ENCODE measurements around the gene USP47. TPM values are rescaled to one million over a fixed set of nuclear protein-coding genes. Genes with fewer than 3 reads are reported as not detected.

The USP47 gene
- total RNA-seq, 1 donor from 2014 or later = 81.0 TPM

DNA sequence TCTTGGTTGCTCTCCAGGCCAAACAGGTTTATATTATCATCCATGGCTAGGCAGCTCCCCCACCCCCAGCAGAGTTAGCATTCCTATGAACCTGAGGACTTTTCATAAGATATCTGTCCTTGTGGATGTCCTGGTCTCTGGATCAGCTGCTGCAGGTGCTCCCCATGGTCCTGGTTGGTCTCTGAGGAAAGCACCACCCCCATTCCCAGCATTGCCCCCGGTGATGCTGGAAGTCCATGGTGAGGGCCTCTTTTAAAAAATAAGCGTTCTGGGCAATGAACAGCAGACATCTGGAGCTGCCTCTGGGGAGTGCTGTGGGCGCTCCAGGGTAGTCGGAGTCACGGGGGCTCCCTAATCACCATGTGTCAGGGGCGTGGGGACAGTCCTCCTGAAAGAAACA is 140.1 kb downstream of the USP47 start:
- DNase-seq (ENCODE audit: low spot score) = no peak

DNA sequence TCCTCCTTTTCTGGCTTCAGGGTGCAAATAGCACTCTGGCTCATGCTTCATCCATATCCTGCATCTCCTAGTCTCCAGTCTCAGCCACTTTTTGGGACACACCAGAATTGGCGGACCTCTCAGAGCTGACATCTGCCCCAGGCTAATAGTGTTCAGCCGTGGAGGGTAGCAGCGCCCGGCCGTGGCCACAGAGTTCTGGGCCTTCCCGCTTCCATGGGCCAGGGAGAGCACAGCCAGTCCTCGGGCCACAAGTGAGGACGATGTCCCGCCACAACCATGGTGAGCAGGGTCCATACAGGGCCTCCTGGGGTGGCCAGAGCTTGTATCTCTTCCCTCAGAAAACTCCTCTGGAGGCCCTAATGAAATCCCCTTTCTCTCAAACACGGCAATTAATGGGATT is 140.7 kb downstream of the USP47 start:
- DNase-seq (ENCODE audit: low spot score) = no peak

DNA sequence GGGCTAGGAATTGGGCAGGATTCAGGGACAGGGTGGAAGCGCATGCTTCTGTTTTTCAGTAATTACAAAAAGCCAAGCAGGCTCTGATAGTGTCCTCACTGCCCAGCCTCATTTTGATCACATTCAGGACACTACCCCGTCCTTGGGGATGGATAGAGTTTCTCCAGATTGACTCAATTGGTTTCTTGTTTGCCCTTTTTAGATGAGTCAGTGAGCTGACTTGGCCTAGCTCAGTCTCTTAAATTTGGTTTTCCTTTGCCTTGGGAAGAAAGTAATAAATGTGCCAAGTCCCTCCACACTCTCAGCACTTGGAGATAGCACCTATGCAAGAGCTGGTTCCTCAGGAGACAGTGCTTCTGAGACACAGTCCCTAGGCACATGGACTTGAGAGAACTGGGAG is 141.2 kb downstream of the USP47 start:
- DNase-seq (ENCODE audit: low spot score) = no peak

DNA sequence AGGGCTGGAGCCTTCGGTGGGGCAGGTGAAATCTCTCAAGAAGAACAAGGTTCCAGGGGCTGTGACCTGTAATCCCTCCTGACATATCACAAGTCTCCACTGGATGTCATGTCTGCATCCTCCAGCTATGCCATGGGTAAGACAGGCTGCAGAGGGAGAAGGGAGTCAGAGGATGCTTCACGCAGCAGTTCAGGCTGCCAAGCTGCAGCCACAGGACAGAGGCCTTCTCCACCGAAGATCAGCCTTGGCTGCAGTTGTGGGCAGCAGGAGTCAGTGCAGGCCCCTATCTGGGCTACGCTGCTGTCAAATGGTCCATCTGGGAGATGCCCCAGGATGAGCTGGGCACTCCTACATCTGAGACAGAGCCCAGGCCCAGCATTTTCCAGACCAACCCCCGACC is 141.7 kb downstream of the USP47 start:
- no peak for DNase-seq (ENCODE audit: low spot score)

DNA sequence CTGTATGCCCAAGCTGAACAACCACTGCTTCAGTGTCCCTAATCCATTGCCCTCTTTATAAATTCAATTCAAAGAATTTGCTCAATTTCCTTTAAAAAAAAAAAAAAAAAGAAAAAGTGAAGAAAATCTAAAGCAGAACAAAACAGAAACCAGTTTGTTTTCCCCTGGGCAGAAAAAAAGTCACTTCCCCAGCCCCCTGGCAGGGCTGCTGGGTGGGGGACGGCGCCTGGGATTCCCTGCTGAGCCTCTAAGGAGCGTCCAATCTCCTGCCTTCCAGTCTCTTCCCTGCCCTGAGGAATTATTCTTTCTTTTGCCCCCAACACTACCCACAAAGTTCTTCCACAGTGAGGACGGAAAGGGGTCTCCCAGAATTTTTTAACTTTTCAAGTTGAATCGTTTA is 142.8 kb downstream of the USP47 start:
- no peak for DNase-seq (ENCODE audit: low spot score)

DNA sequence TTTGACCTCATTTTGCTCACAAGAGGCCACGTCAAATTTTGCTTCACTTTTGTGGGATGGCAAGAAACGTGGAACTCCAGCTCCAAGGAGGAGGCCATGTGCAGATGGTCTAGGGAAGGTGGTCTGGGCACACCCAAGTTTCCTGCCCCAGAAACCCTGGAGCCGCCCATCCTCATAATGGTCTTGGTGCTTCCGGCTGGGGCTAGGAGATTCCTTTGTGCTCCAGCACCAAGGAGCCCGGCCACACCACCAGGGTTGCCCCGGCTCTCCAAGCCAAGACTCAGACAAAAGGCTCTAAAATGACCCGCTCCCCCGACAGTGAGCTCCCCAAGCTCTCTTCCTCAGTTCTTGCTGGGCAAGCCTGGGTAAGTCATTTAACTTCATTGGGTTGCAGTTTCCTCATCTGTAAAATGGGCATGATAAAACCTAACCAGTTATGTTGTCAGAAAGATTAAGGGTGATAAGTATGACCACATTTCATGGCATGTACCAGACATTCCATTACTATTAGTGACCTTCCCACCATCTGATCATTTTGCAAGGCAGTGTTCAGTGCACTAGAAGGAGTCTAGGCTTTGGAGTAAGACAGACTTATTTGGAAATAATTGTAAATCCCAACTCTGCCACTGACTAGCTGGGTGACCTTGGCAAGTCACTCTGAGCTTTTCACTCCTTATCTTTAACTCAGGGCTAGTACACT is 143.4 kb downstream of the USP47 start:
- DNase-seq (ENCODE audit: low spot score) = no peak

DNA sequence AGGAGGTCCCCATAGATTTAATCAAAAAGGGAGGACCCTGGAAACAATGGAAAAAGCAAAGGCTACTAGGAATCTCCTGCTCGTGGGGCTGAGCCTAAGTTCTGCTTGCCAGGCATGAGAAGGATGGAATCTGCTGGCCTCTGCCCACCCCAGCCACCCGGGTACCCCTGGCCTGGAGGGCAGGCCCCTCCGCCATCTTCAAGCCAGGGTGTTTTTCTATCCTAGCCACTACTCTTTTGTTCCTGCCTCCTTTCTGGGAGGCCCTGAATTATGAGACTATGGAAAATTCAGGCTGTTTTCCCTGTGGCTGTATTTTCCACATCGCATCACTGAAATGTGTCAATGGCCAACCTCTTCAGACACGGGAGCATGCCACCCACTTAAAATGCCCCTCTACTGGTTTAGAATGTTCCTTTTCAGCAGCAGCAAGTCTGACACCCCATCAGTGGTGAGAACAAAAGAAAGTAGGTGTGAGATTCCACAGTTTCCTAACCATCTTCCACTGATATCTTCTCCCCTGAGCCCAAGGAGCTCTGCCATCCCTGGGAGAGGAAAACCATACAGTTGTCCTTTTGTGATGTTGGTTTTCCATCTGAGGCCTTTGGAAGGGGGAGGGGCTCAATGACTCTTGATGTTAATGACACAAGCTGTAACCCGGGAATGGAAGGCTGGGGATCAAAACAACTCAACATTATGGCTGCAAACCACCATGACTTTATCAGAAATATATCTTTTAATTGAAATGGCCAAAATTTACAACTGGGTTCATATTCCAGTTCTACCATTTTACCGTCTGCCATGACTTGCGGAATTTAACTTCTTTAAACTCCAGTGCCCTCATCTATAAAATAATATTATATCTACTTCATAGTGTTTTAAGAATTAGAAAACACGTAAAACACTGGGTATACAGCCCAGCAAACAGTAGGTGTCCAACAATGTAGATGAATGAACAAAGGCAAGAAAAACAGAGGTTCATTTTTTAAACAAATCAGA is 144.5 kb downstream of the USP47 start:
- no peak for DNase-seq (ENCODE audit: low spot score)

DNA sequence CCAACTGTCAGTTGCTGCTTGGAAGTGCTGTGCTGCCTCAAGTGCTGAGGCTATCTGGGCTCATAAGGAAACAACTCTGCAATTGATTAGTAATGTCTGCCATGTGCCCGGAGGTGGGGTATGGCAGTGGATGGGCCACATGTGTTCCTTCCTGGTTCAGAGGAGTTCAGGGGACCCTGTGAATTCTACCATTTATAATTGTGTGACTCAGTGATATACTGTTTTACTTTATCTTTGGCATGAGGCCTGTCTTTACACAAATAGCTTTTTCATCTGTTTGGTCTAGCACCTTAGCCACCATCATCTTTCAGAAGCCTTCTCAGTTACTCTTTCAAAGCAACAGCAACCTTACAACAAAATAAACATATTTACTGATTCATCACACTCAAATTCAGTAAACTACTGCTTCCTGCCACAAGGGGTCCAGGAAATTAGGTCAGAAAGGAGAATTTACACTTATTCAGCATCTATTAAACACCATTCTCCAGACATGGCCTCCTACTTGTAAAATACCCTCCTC is 145.8 kb downstream of the USP47 start:
- no peak for DNase-seq (ENCODE audit: low spot score)

DNA sequence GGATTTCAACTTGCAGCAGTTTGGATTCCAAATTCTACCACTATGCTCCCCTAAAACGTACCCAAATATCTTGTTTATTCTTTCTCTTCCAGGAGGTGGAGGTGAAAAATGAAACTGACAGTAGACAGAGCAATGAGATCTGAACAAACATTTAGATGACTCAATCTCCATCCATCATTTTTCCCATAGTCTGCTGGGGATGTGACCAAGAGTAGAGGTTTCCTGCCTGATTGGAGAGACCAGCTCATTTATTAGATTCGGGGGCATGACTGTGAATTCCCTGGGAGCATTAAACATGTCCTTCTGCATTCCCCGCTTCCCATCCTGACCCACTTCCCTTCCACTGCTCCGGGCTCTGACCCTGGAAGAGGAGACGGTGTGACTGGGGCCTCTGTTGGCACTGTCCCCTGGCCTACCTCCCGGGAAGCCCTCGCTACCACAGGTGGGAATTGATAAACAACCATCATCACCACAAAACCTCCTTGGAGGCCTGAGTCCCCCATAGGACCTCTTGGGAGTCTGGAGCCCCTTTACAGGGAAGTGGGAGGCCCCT is 146.4 kb downstream of the USP47 start:
- peak; percentile 39 for DNase-seq (ENCODE audit: low spot score)

DNA sequence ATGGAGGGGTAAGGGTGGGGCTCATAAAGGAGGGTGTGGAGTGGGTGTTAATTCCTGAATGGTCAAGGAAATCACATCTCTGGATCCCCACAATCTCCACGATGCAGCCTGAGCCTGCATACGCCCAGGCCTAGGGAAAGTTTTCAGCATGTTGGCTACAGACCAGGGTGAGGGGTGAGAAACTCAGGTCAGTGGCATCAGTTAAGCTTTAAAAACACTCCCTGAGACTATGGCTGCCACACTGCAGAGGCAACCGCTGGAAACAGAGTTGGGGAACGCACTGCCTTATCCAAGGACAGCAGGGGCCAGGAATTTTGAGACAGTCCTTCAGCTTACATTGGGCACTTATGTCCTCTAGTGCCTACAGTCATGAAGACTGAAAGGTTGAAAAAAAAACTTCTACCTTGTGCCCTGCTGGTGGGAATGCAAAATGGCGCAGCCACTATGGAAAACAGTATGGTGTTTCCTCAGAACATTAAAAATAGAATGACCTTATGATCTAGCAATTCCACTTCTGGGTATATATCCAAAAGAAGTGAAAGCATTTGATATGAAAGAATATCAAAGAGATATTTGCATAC is 147.0 kb downstream of the USP47 start:
- no peak for DNase-seq (ENCODE audit: low spot score)

DNA sequence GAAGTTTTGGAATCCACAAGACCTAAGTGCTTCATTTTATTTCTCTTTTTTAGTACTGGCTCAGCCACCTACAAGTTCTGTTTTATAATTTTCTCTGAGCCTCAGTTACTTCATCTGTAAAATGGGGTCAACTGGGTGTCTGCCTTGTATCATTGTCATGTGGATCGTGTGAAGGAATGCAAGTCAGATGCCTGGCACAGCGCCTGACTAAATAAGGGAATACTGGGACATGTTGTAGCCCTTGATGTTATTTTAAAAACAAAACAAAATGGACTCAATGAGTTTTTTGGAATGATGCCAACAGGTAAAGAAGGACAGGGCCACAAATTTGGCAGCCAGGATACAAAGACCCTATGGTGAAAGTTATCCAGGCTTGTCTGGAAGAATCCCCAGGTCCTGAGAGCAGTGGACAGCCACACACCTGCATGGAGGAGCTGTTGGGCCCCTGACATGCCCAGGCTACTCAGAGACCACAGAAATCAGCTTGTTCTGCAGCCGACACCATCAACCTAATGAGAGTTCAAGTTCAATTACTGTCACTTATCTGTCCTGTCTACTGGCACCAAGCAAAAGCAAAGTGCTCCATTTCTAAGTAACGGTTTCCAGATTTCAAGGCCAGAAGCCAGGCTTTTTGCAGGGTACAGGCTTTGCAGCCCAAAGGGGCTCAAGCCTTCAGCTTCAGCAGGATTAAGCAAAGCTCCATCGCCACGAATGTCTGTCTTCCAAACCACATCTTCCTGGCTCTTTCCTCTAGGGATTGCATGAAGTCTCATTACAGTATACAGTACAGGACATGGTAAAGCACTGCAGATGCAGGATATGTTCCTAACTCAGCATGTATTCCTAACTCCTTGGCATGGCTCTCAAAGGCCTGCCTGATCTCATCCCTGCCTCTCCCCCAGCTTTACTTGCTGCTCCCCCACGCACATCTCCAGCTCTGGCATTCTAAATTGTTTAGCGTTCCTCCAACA is 148.3 kb downstream of the USP47 start:
- DNase-seq (ENCODE audit: low spot score) = peak; percentile 22

DNA sequence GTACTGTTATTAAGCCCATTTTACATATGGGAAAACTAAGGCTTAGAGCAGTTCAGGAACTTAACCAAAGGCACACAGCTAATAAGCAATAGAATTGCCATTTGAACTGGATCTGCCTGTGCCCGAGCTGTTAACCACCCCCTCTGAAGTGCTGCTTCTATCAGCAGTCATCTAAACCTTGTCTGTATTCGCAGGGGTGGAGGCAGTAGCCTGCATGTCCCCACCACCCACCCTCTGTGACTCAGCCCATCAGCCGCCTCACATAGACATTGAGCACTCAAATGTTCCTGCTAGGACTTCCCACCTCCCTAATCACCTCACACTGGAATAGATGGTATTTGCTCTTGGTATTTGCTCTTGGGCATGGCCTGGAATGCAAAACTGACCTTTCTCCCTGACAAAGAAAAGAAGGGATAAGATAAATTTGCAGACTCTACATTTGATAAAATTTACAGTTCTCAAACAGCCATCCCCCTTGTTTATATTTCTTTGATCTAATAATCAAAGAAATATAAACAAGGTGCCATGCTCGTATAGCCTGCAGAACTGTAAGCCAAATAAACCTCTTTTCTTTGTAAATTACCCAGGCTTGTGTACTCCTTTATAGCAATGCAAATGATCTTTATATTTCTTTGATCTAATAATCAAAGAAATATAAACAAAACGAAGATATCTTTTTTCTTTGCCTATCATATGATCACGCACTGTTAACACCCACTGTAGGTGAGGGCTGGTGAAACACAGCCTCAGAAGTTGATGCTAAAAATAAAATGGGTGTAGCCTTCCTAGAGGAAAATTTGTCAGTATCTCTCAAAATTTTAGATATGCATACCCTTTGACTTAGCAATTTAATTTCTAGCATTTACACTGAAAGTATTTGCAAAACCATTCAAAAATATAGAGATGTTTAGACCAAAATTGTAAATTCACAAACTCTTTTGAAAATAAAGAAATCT is 150.8 kb downstream of the USP47 start:
- no peak for DNase-seq (ENCODE audit: low spot score)

DNA sequence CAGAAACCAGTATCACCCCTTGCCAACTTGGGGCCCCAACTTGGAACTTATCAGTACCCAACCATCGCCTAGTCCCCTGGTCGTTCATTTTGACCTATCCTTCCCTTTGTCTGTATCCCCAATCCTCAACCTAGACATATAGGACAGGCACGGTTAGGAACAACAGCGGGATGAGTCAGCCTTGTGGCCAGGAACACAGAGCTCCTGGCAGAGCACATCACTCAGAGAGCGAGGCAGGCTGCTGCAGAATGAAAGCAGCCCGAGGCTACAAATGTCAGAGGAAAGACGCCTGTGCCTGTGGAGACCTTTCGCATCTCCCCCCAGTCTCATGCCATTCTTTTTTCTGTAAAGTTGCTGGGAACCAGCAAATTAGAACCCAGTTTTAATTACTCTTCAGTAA is 152.1 kb downstream of the USP47 start:
- no peak for DNase-seq (ENCODE audit: low spot score)

DNA sequence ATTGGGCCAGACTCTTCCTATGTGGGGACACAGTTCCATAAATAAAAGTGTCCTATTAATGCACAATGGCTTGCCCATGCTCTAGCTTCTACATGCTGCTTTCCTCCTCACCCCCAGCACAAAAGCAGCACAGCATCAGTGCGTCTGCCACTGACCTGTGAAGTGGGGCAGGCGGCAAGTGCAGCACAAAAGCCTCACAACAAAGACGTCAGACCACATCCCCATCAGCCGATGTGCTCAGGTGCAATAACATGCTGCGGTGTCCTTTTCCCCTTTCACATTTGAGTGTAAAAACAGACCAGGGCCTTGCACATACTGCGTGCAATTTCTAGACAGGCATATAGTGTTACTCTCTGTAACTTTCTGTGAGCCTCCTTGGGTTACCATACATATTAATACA is 153.8 kb downstream of the USP47 start:
- no peak for DNase-seq (ENCODE audit: low spot score)

DNA sequence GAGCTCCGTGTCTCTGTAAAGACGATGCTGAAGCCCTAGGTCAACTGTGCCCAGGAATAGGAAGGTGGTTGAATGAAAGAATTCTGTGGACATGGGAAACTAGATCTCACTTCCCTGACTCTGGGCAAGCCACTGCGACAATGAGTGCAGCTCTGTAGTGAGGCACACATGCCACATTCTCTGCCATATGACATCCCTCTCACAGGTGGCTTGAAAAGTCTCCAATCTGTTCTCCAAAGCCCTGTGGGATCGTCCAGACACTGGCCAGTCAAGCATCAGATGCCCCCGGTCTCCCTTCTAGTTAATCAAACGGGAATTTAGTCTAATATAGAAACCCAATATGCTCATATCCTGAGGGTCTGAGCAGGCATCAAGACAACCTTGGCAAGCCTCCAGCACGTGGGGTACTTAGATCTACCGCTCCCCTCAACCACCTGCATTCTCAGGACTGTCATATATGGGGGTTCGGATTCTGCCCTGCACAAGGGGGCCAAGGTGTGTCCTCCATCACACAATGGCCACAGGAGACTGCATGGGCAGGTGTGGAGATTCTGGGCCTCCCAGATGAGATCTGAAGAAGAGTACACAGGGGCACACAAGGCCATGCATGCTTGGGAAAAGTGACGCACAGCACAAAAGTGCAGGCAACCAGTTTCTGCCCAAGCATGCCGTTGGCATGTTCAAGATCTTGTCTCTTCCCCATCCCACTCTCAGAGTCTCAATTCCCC is 154.7 kb downstream of the USP47 start:
- DNase-seq (ENCODE audit: low spot score) = no peak

DNA sequence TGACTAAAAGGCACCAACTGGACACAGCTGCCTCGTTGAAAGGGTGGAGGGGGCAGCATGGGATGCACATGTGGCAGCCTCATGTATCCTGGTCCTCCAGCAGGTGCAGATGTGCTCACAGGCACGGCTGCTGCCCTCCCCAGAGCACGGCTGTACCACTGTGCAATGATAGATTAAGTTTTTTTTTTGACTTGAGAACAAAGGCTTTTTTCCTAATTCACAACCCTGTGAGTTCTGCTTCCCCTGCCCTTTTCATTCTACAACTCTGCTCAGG is 155.2 kb downstream of the USP47 start:
- DNase-seq (ENCODE audit: low spot score) = no peak

DNA sequence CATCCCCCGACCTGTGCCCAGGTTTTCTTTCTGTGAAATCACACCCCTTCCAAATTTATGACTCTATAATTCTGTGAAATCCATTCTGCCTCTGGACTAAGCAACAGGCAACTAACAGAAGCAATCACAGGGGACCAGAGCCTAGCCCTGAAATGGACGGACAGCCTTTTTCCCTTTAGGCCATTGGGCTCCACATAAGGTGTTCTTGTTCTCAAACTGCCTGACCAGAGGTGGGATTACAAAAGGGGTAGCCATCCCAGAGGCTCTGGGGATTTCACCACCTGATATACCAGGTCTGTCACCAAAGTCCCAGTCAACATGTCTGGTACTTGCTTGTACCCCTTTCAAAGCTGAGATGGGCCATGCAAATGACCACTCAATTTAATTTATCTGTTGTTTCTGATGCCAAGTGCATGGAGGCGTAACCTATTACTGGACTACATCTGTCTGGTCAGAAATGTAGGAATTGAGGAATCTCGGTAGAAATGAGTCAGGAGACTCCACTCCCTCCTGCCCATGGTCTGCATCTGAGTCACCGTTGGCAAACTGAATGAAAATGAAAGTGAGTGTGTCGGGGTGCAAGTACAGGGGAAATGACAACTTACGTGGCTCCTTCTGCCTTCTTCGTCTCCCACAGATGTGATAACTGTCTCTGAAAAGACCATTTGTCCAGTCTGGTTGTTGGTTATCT is 156.5 kb downstream of the USP47 start:
- no peak for DNase-seq (ENCODE audit: low spot score)

DNA sequence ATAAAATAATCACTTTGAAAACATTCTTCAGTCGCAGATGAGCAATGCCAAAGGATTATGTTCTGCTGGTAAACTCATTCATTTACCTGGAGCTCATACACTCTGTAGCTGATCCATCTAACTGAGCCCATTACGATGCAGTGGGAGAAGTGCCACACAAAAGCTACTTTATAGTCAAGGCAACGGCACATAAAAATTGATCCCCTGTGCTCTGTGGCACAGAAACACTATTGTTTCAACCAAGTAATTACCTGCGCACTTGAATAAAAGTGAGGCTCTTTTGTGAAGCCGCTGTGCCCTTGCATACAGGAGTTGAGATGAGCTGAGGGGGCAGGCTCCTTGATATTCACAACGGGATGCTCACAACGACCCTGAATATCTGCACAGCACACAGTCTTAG is 159.4 kb downstream of the USP47 start:
- DNase-seq (ENCODE audit: low spot score) = no peak

DNA sequence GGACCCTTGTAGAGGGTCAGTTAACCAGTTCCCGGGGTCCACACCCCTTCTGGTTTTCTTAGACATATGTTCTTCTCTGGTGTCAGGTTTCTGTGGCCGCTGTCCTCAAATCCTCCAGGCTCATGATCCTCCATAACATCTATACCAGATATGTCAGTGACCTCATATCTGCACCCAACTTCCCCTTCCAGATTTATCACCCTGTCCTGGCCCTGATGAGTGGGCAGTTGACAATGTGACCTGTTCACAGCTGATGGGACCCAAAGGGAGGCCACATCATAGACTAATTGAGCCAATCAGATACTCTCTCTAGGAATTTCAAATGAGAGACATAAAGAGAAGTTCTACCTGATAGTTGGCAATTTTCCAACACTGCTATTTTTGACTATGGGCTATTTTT is 161.6 kb downstream of the USP47 start:
- no peak for DNase-seq (ENCODE audit: low spot score)
